Measurements from ENCODE around the gene VAV2. TPM values are rescaled to one million over a fixed set of nuclear protein-coding genes. Genes with fewer than 3 reads are reported as not detected.

The VAV2 gene
- total and polyA plus RNA-seq, 2 of the 4 experiments (the other 2 are of a cell fraction), result 10.8 to 13.4 TPM

DNA sequence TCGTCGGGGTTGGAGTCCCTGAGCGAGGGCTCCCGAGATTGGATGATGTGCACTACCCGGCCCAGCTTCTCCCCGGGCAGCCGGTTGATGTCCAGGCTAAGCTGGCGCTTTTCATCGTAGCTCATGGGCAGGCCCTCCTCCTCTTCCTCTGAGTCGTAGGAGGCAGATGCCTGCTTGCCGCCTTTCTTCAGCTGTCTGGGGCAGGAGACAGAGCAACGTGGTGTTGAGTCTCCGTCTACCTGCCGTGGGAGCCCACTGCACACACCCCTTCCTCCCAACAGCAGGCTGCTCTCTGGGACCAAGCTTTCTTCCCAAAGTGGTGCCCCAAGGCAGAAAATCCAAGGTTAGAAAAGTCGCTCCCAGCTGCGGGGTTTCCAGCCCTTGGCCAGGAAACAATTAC is 44.0 kb upstream of the VAV2 start:
- POLR2A ChIA-PET (ENCODE audit: unreplicated experiment), result no interaction called here
- ATAC-seq (ENCODE audit: low read depth), result no peak
- peaks cover 62% of the 10 kb centered on the region for H3K36me3 ChIP-seq (ENCODE audit: control insufficient read depth, insufficient read depth, low read length)

More for the DNA sequence above, 44.0 kb upstream of the VAV2 start:
- no peak for DNase-seq
- Histone ChIP-seq H3K56ac (ENCODE audit: extremely low read depth, insufficient read depth, low read length) (no peak overlapping the region), H2AK5ac (ENCODE audit: low read depth, low read length) (no peak overlapping the region), H3K18ac (ENCODE audit: low read depth, low read length) (no peak overlapping the region), H2BK15ac (ENCODE audit: low read depth, low read length) (no peak overlapping the region), H4K91ac (ENCODE audit: insufficient read depth, low read depth, low read length) (no peak overlapping the region), H2BK20ac (ENCODE audit: low read depth, low read length) (no peak overlapping the region), H2AFZ (replicated peaks; ENCODE audit: low read length, poor library complexity) (no peak overlapping the region), H3K9ac (ENCODE audit: low read depth, low read length) (no peak overlapping the region), H3K14ac (replicated peaks; ENCODE audit: low read depth, low read length) (no peak overlapping the region), H3K27me3 (ENCODE audit: control insufficient read depth, insufficient read depth, low read length) (no peaks in the 10 kb centered on the region), H2AK9ac (replicated peaks; ENCODE audit: low read depth, low read length, poor library complexity) (no peak overlapping the region), H2BK120ac (ENCODE audit: low read depth, low read length) (no peak overlapping the region), H4K8ac (ENCODE audit: low read depth in 2 of 2, low read length in 2 of 2) (no peak overlapping the region), H3K4me2 (ENCODE audit: low read depth, low read length) (no peak overlapping the region), H4K5ac (ENCODE audit: low read depth, low read length) (no peak overlapping the region), H3K23ac (ENCODE audit: low read depth, low read length) (no peak overlapping the region), H4K20me1 (ENCODE audit: insufficient read depth, low read length) (peaks cover 4% of the 10 kb centered on the region), H2BK5ac (ENCODE audit: low read depth, low read length, poor library complexity, severe bottlenecking) (no peak overlapping the region), H3K4me3 (ENCODE audit: insufficient read depth, low read depth, low read length) (no peak overlapping the region), H3K79me1 (ENCODE audit: low read depth in 1 of 2, low read length in 2 of 2) (peaks cover 0 to 8% of the 10 kb centered on the region in 2 experiments; a peak in 1 of 4 replicates), H3K9me1 (ENCODE audit: insufficient read depth, low read length) (no peaks in the 10 kb centered on the region), H3K4me1 (ENCODE audit: control insufficient read depth, insufficient read depth, low read length) (no peaks in the 10 kb centered on the region), H3K9me3 (ENCODE audit: control insufficient read depth, insufficient read depth, low read length) (no peaks in the 10 kb centered on the region), H3K27ac (ENCODE audit: insufficient read depth, low read length) (no peak overlapping the region), H3K4ac (ENCODE audit: low read depth, low read length) (no peak overlapping the region)
- TF ChIP-seq NFE2L2 (IDR thresholded peaks at IDR 0.05; ENCODE audit: low read depth, low read length) (no peak), RFX5 (IDR thresholded peaks at IDR 0.05; ENCODE audit: low read depth, low read length) (no peak), RCOR1 (IDR thresholded peaks at IDR 0.05; ENCODE audit: insufficient replicate concordance, low read length) (no peak), BHLHE40 (IDR thresholded peaks at IDR 0.05; ENCODE audit: low read depth, low read length) (no peak), SMC3 (IDR thresholded peaks at IDR 0.05; ENCODE audit: low read depth, low read length) (no peak), RAD21 (IDR thresholded peaks at IDR 0.05; ENCODE audit: low read length) (no peak)
- TF ChIP-seq, protein P1, sequence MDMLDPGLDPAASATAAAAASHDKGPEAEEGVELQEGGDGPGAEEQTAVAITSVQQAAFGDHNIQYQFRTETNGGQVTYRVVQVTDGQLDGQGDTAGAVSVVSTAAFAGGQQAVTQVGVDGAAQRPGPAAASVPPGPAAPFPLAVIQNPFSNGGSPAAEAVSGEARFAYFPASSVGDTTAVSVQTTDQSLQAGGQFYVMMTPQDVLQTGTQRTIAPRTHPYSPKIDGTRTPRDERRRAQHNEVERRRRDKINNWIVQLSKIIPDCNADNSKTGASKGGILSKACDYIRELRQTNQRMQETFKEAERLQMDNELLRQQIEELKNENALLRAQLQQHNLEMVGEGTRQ (IDR thresholded peaks at IDR 0.05; ENCODE audit: low read depth, low read length), result no peak
- TF ChIP-seq, protein P2, sequence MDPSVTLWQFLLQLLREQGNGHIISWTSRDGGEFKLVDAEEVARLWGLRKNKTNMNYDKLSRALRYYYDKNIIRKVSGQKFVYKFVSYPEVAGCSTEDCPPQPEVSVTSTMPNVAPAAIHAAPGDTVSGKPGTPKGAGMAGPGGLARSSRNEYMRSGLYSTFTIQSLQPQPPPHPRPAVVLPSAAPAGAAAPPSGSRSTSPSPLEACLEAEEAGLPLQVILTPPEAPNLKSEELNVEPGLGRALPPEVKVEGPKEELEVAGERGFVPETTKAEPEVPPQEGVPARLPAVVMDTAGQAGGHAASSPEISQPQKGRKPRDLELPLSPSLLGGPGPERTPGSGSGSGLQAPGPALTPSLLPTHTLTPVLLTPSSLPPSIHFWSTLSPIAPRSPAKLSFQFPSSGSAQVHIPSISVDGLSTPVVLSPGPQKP (IDR thresholded peaks at IDR 0.05; ENCODE audit: borderline replicate concordance, low read depth, low read length), result no peak
- TF ChIP-seq, protein P3, sequence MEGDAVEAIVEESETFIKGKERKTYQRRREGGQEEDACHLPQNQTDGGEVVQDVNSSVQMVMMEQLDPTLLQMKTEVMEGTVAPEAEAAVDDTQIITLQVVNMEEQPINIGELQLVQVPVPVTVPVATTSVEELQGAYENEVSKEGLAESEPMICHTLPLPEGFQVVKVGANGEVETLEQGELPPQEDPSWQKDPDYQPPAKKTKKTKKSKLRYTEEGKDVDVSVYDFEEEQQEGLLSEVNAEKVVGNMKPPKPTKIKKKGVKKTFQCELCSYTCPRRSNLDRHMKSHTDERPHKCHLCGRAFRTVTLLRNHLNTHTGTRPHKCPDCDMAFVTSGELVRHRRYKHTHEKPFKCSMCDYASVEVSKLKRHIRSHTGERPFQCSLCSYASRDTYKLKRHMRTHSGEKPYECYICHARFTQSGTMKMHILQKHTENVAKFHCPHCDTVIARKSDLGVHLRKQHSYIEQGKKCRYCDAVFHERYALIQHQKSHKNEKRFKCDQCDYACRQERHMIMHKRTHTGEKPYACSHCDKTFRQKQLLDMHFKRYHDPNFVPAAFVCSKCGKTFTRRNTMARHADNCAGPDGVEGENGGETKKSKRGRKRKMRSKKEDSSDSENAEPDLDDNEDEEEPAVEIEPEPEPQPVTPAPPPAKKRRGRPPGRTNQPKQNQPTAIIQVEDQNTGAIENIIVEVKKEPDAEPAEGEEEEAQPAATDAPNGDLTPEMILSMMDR (conservative IDR thresholded peaks at IDR 0.05; ENCODE audit: low read depth, low read length), result no peak
- 95% methylated on average over 12 of the region's 16 CpGs; no CpG with 5 or more reads in 1 of the 2 experiments for WGBS, 2 experiments (ENCODE audit: extremely low coverage in 2 of 2, insufficient read length in 1 of 2)
- CTCF ChIA-PET, result no interaction called here
- no TSS peak for BruUV-seq (replicated peaks)
- intact Hi-C loops (cut with micrococcal nuclease), result no loop called here
- in situ Hi-C loops (cut with MboI; ENCODE audit: low sequenced_read_pairs), result no loop called here
- dilution Hi-C loops (cut with HindIII; ENCODE audit: low sequenced_read_pairs, unreplicated experiment), result no loop called here
